ENCODE data around the gene NPTXR. TPM values are rescaled to one million over a fixed set of nuclear protein-coding genes. Genes with fewer than 3 reads are reported as not detected.

The NPTXR gene
- total and polyA plus RNA-seq, 2 of the 4 experiments (the other 2 are of a cell fraction), result 0.36 to 2.2 TPM

DNA sequence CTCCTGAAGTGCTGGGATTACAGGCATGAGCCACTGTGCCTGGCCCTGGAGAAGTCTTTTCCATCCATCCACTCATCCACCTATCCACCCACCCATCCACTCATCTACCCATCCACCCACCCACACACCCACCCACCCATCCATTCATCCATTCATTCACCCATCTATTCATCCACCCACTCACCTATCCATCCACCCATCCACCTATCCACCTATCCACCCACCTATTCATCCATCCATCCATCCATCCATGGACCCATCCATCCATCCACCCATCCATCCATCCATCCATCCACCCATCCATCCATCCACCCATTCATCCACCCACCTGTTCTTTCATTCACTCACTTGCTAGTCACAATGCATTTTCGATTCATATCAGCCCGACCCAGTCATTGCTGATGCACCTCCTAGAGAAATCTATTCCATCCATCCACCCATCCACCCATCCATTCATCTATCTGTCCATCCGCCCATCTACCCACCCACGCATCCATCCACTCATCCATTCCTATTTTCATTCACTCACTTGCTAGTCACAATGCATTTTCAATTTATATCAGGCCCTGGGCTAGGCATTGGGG is 70.4 kb downstream of the NPTXR start:
- BruUV-seq (replicated peaks), result no TSS peak
- H3K9ac ChIP-seq (ENCODE audit: low read depth, low read length), result no peak overlapping the region
- no peaks in the 10 kb centered on the region for H3K79me1 ChIP-seq (ENCODE audit: low read depth in 1 of 2, low read length in 2 of 2)
- peak overlapping the region; percentile 15 for H2AK9ac ChIP-seq (replicated peaks; ENCODE audit: low read depth, low read length, poor library complexity)
- H3K4me3 ChIP-seq (ENCODE audit: insufficient read depth, low read depth, low read length), result no peak overlapping the region
- H3K23ac ChIP-seq (ENCODE audit: low read depth, low read length), result no peak overlapping the region
- in situ Hi-C loops (cut with MboI; ENCODE audit: low sequenced_read_pairs) (no loop called here), intact Hi-C loops (cut with micrococcal nuclease) (no loop called here), dilution Hi-C loops (cut with HindIII; ENCODE audit: low sequenced_read_pairs, unreplicated experiment) (no loop called here)
- H3K4me2 ChIP-seq (ENCODE audit: low read depth, low read length), result no peak overlapping the region
- TF ChIP-seq BHLHE40 (IDR thresholded peaks at IDR 0.05; ENCODE audit: low read depth, low read length), result no peak
- TF ChIP-seq MAZ (IDR thresholded peaks at IDR 0.05; ENCODE audit: borderline replicate concordance, low read depth, low read length), result no peak
- TF ChIP-seq SMC3 (IDR thresholded peaks at IDR 0.05; ENCODE audit: low read depth, low read length), result no peak
- no peak for TF ChIP-seq CEBPB (IDR thresholded peaks at IDR 0.05; ENCODE audit: low read depth, low read length)
- TF ChIP-seq CTCF (conservative IDR thresholded peaks at IDR 0.05; ENCODE audit: low read depth, low read length), result no peak
- TF ChIP-seq RFX5 (IDR thresholded peaks at IDR 0.05; ENCODE audit: low read depth, low read length), result no peak
- TF ChIP-seq ELK1 (IDR thresholded peaks at IDR 0.05; ENCODE audit: borderline replicate concordance, low read depth, low read length), result no peak
- H4K5ac ChIP-seq (ENCODE audit: low read depth, low read length), result no peak overlapping the region
- no peak for DNase-seq
- ATAC-seq (ENCODE audit: low read depth), result no peak
- no peak overlapping the region for H3K4ac ChIP-seq (ENCODE audit: low read depth, low read length)
- H2BK15ac ChIP-seq (ENCODE audit: low read depth, low read length), result no peak overlapping the region
- no peak overlapping the region for H2AFZ ChIP-seq (replicated peaks; ENCODE audit: low read length, poor library complexity)
- no peak overlapping the region for H3K27ac ChIP-seq (ENCODE audit: insufficient read depth, low read length)
- H2AK5ac ChIP-seq (ENCODE audit: low read depth, low read length), result no peak overlapping the region
- H3K4me1 ChIP-seq (ENCODE audit: control insufficient read depth, insufficient read depth, low read length), result no peaks in the 10 kb centered on the region
- no peaks in the 10 kb centered on the region for H3K9me3 ChIP-seq (ENCODE audit: control insufficient read depth, insufficient read depth, low read length)
- no peaks in the 10 kb centered on the region for H3K9me1 ChIP-seq (ENCODE audit: insufficient read depth, low read length)
- H4K91ac ChIP-seq (ENCODE audit: insufficient read depth, low read depth, low read length), result no peak overlapping the region
- H3K18ac ChIP-seq (ENCODE audit: low read depth, low read length), result no peak overlapping the region
- no peak overlapping the region for H2BK20ac ChIP-seq (ENCODE audit: low read depth, low read length)
- ChIA-PET POLR2A (ENCODE audit: unreplicated experiment) (no interaction called here), CTCF (no interaction called here)
- no peak overlapping the region for H3K14ac ChIP-seq (replicated peaks; ENCODE audit: low read depth, low read length)
- H4K20me1 ChIP-seq (ENCODE audit: insufficient read depth, low read length), result no peaks in the 10 kb centered on the region
- H3K36me3 ChIP-seq (ENCODE audit: control insufficient read depth, insufficient read depth, low read length), result no peaks in the 10 kb centered on the region; the same call in 1 of the 2 replicates
- no peak overlapping the region for H2BK5ac ChIP-seq (ENCODE audit: low read depth, low read length, poor library complexity, severe bottlenecking)
- no peaks in the 10 kb centered on the region for H3K27me3 ChIP-seq (ENCODE audit: control insufficient read depth, insufficient read depth, low read length)
- WGBS, 2 experiments (ENCODE audit: extremely low coverage in 2 of 2, insufficient read length in 1 of 2), result 80 to 86% methylated on average over 1 to 2 of the region's 4 CpGs
- no peak overlapping the region for H4K8ac ChIP-seq (ENCODE audit: low read depth in 2 of 2, low read length in 2 of 2)
- no peak overlapping the region for H3K56ac ChIP-seq (ENCODE audit: extremely low read depth, insufficient read depth, low read length)
- no peak overlapping the region for H2BK120ac ChIP-seq (ENCODE audit: low read depth, low read length)

All from IMR-90 (cell line).